ENCODE measurements around the gene WDR45B. TPM values are rescaled to one million over a fixed set of nuclear protein-coding genes. Genes with fewer than 3 reads are reported as not detected.

Gene WDR45B
- polyA plus RNA-seq, 1 donor from 2014 or later, result 131 TPM

GRCh38 chr17:82595893-82596292 lies 52.4 kb downstream of the WDR45B start:
- no peaks in the 10 kb centered on the region for H3F3A ChIP-seq (ENCODE audit: insufficient read depth, low read length, poor library complexity, severe bottlenecking)
- H3K4me3 ChIP-seq (ENCODE audit: low read length), result no peak overlapping the region
- no peak overlapping the region for H2AFZ ChIP-seq (ENCODE audit: low read depth, low read length)
- H3K9me3 ChIP-seq (ENCODE audit: low read length), result no peaks in the 10 kb centered on the region
- H4K20me1 ChIP-seq (ENCODE audit: insufficient read depth), result no peaks in the 10 kb centered on the region
- peaks cover 1% of the 10 kb centered on the region for H3K36me3 ChIP-seq (ENCODE audit: insufficient read depth, low read length)
- H3K9ac ChIP-seq (ENCODE audit: low read length), result no peak overlapping the region
- no peaks in the 10 kb centered on the region for H3K27me3 ChIP-seq (ENCODE audit: insufficient read depth, low read depth, low read length)
- no peaks in the 10 kb centered on the region for H3K79me2 ChIP-seq (replicated peaks; ENCODE audit: insufficient read depth, low read length)
- H3K27ac ChIP-seq (ENCODE audit: low read length), result no peak overlapping the region
- no peaks in the 10 kb centered on the region for H3K9me2 ChIP-seq (ENCODE audit: insufficient read depth, low read length)
- TF ChIP-seq EZH2 (IDR thresholded peaks at IDR 0.05; ENCODE audit: borderline replicate concordance, insufficient read depth, low read length, poor library complexity, severe bottlenecking) (no peak), MXI1 (conservative IDR thresholded peaks at IDR 0.05; ENCODE audit: poor library complexity, severe bottlenecking) (no peak), POLR2AphosphoS5 (IDR thresholded peaks at IDR 0.05) (no peak), RAD21 (conservative IDR thresholded peaks at IDR 0.05) (no peak), SMC3 (conservative IDR thresholded peaks at IDR 0.05; ENCODE audit: poor library complexity) (no peak), TAF1 (IDR thresholded peaks at IDR 0.05; ENCODE audit: low read depth) (no peak), EP300 (conservative IDR thresholded peaks at IDR 0.05; ENCODE audit: poor library complexity, severe bottlenecking) (no peak)
- TF ChIP-seq, protein P1, sequence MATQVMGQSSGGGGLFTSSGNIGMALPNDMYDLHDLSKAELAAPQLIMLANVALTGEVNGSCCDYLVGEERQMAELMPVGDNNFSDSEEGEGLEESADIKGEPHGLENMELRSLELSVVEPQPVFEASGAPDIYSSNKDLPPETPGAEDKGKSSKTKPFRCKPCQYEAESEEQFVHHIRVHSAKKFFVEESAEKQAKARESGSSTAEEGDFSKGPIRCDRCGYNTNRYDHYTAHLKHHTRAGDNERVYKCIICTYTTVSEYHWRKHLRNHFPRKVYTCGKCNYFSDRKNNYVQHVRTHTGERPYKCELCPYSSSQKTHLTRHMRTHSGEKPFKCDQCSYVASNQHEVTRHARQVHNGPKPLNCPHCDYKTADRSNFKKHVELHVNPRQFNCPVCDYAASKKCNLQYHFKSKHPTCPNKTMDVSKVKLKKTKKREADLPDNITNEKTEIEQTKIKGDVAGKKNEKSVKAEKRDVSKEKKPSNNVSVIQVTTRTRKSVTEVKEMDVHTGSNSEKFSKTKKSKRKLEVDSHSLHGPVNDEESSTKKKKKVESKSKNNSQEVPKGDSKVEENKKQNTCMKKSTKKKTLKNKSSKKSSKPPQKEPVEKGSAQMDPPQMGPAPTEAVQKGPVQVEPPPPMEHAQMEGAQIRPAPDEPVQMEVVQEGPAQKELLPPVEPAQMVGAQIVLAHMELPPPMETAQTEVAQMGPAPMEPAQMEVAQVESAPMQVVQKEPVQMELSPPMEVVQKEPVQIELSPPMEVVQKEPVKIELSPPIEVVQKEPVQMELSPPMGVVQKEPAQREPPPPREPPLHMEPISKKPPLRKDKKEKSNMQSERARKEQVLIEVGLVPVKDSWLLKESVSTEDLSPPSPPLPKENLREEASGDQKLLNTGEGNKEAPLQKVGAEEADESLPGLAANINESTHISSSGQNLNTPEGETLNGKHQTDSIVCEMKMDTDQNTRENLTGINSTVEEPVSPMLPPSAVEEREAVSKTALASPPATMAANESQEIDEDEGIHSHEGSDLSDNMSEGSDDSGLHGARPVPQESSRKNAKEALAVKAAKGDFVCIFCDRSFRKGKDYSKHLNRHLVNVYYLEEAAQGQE (IDR thresholded peaks at IDR 0.05; ENCODE audit: borderline replicate concordance), result no peak
- TF ChIP-seq, protein P2, sequence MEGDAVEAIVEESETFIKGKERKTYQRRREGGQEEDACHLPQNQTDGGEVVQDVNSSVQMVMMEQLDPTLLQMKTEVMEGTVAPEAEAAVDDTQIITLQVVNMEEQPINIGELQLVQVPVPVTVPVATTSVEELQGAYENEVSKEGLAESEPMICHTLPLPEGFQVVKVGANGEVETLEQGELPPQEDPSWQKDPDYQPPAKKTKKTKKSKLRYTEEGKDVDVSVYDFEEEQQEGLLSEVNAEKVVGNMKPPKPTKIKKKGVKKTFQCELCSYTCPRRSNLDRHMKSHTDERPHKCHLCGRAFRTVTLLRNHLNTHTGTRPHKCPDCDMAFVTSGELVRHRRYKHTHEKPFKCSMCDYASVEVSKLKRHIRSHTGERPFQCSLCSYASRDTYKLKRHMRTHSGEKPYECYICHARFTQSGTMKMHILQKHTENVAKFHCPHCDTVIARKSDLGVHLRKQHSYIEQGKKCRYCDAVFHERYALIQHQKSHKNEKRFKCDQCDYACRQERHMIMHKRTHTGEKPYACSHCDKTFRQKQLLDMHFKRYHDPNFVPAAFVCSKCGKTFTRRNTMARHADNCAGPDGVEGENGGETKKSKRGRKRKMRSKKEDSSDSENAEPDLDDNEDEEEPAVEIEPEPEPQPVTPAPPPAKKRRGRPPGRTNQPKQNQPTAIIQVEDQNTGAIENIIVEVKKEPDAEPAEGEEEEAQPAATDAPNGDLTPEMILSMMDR (IDR thresholded peaks at IDR 0.05; ENCODE audit: poor library complexity, severe bottlenecking), result no peak
- H3K4me2 ChIP-seq (ENCODE audit: low read length), result no peak overlapping the region

GRCh38 chr17:82594571-82594970 lies 53.7 kb downstream of the WDR45B start:
- no peak overlapping the region for H3K4me3 ChIP-seq (ENCODE audit: low read length)
- H3K27me3 ChIP-seq (ENCODE audit: insufficient read depth, low read depth, low read length), result no peaks in the 10 kb centered on the region
- TF ChIP-seq TAF1 (IDR thresholded peaks at IDR 0.05; ENCODE audit: low read depth) (no peak), POLR2AphosphoS5 (IDR thresholded peaks at IDR 0.05) (no peak), SMC3 (conservative IDR thresholded peaks at IDR 0.05; ENCODE audit: poor library complexity) (no peak), EZH2 (IDR thresholded peaks at IDR 0.05; ENCODE audit: borderline replicate concordance, insufficient read depth, low read length, poor library complexity, severe bottlenecking) (no peak), MXI1 (conservative IDR thresholded peaks at IDR 0.05; ENCODE audit: poor library complexity, severe bottlenecking) (no peak), RAD21 (conservative IDR thresholded peaks at IDR 0.05) (no peak), EP300 (conservative IDR thresholded peaks at IDR 0.05; ENCODE audit: poor library complexity, severe bottlenecking) (no peak)
- TF ChIP-seq, protein P2 (IDR thresholded peaks at IDR 0.05; ENCODE audit: poor library complexity, severe bottlenecking), result no peak
- TF ChIP-seq, protein P1 (IDR thresholded peaks at IDR 0.05; ENCODE audit: borderline replicate concordance), result no peak
- no peak overlapping the region for H2AFZ ChIP-seq (ENCODE audit: low read depth, low read length)
- H3K4me2 ChIP-seq (ENCODE audit: low read length), result no peak overlapping the region
- no peaks in the 10 kb centered on the region for H4K20me1 ChIP-seq (ENCODE audit: insufficient read depth)
- no peaks in the 10 kb centered on the region for H3K9me3 ChIP-seq (ENCODE audit: low read length)
- H3K36me3 ChIP-seq (ENCODE audit: insufficient read depth, low read length), result no peaks in the 10 kb centered on the region
- H3K9ac ChIP-seq (ENCODE audit: low read length), result no peak overlapping the region
- no peak overlapping the region for H3K27ac ChIP-seq (ENCODE audit: low read length)
- no peaks in the 10 kb centered on the region for H3K9me2 ChIP-seq (ENCODE audit: insufficient read depth, low read length)
- H3F3A ChIP-seq (ENCODE audit: insufficient read depth, low read length, poor library complexity, severe bottlenecking), result no peaks in the 10 kb centered on the region
- H3K79me2 ChIP-seq (replicated peaks; ENCODE audit: insufficient read depth, low read length), result no peaks in the 10 kb centered on the region
